Tibial artery (tissue), 4 donors: ENCODE data around the gene ARHGEF37.

Source experiments
- DNase-seq, 2 donors: peaks; one replicate each; pipeline ENCODE4 v3.0.0-alpha.2; 2019
- H3K27ac ChIP-seq, 2 donors: fragments of 200-600 bp; sonication (generic) in 1 of 2; 1 replicate in 1 of 2; 2 replicates in 1 of 2; pipeline ENCODE4 v1.5.1; 2018 to 2019; ENCODE audit warnings: mild to moderate bottlenecking in 1 of 2
- H3K27me3 ChIP-seq, 2 donors: fragments of 200-600 bp; sonication (generic) in 1 of 2; one replicate each; pipeline versions ENCODE4 v1.5.1 to v1.6.0; 2016 to 2019
- H3K36me3 ChIP-seq, 3 donors: fragments of 200-600 bp; sonication (generic) in 2 of 3; one replicate each; pipeline ENCODE4 v1.5.1; 2016 to 2019; ENCODE audit warnings: mild to moderate bottlenecking in 2 of 3
- H3K4me1 ChIP-seq, 4 donors: fragments of 200-600 bp; sonication (generic) in 2 of 4; 1 replicate in 3 of 4; 2 replicates in 1 of 4; pipeline ENCODE4 v1.5.1; 2016 to 2019
- H3K4me3 ChIP-seq, 2 donors: fragments of 200-600 bp; sonication (generic) in 1 of 2; 1 replicate in 1 of 2; 2 replicates in 1 of 2; pipeline ENCODE4 v1.5.1; 2018 to 2019; ENCODE audit warnings: mild to moderate bottlenecking in 2 of 2
- H3K9me3 ChIP-seq, 3 donors: fragments of 200-600 bp; sonication (generic) in 1 of 3; one replicate each; pipeline ENCODE4 v1.5.1; 2016 to 2019
- intact Hi-C: fragments of 100-400 bp; cut with DNase I; formaldehyde crosslinking; loops from one replicate; pipeline ENCODE4 v1.15.0; 2023; ENCODE audit warnings: low total_unique reads
- TF ChIP-seq, protein P1 (sequence below), 2 experiments: fragments of 200-600 bp in 1 of 2; fragments of 450-650 bp in 1 of 2; IDR thresholded peaks; one replicate each; pipeline ENCODE4 v1.5.1; 2017 to 2019; ENCODE audit warnings: antibody characterized with exemption in 2 of 2, mild to moderate bottlenecking in 1 of 2, moderate library complexity in 1 of 2

ARHGEF37 gene

DNA sequence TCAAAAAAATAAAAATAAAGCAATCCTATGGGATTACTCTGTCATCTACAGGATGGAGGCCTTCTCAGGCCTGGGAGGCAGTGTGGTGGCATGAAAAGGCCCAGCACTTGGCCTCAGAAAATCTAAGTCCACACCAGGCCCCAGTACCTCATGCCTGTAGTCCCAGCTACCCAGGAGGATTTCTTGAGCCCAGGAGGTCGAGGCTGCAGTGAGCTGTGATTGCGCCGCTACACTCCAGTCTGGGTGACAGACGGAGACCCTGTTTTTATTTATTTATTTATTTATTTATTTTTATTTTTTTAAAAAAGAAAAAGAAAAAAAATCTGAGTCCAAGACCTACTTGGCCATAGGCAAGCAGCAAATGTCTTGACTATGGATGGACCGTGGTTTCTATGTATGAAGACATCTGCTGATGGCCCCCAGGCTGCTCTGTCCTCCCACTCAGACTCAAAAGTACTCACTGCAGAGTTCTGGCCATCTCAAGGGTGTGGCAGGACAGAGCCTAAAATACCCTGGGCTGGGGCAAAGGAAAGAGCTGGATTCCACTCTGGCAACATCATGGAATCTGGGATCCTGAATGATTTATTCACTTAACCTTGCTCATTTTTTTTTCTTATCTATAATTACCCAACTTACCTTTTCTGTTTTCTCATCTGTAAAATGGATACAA, 55.0 kb downstream of the ARHGEF37 start:
- Histone ChIP-seq H3K9me3 (no peaks in the 10 kb centered on the region), H3K4me3 (no peak overlapping the region), H3K27me3 (no peaks in the 10 kb centered on the region), H3K27ac (no peak overlapping the region), H3K4me1 (peaks cover 0 to 7% (median 3%) of the 10 kb centered on the region in 4 donors), H3K36me3 (peaks cover 3 to 10% (median 9%) of the 10 kb centered on the region in 3 donors)
- intact Hi-C loops, result loop anchor here (1.0 kb wide), 1 partner anchor 192 kb away; no protein-coding TSS in a partner anchor
- TF ChIP-seq, protein P1, sequence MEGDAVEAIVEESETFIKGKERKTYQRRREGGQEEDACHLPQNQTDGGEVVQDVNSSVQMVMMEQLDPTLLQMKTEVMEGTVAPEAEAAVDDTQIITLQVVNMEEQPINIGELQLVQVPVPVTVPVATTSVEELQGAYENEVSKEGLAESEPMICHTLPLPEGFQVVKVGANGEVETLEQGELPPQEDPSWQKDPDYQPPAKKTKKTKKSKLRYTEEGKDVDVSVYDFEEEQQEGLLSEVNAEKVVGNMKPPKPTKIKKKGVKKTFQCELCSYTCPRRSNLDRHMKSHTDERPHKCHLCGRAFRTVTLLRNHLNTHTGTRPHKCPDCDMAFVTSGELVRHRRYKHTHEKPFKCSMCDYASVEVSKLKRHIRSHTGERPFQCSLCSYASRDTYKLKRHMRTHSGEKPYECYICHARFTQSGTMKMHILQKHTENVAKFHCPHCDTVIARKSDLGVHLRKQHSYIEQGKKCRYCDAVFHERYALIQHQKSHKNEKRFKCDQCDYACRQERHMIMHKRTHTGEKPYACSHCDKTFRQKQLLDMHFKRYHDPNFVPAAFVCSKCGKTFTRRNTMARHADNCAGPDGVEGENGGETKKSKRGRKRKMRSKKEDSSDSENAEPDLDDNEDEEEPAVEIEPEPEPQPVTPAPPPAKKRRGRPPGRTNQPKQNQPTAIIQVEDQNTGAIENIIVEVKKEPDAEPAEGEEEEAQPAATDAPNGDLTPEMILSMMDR (IDR thresholded peaks at IDR 0.05), result no peak
- DNase-seq, result peak in 1 of 2 donors; percentile 46

DNA sequence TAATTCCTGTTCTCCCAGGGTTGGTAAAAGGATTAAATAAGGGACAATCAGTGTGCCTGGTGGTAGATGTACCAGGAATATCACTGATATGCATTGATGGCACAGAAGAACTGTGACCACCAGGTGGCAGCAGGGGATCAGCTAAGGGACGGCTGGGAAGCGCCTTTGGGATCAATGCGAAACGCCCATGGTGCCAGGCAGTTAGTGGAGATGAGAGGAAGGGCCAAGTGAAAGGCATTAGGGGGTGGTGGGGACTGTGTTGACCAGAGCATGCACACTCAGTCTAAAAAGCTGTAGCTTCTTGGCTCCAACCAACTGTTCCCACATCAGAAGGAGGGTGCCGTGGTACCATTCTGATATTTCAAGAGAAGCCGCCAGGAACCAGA, 55.6 kb downstream of the ARHGEF37 start:
- peak; percentile 58 to 84 for DNase-seq
- H3K4me3 ChIP-seq, result no peak overlapping the region
- H3K4me1 ChIP-seq, result peaks cover 0 to 8% (median 3%) of the 10 kb centered on the region in 4 donors
- no peak overlapping the region for H3K27ac ChIP-seq
- H3K27me3 ChIP-seq, result no peaks in the 10 kb centered on the region
- no peaks in the 10 kb centered on the region for H3K9me3 ChIP-seq
- peaks cover 3 to 8% (median 5%) of the 10 kb centered on the region in 3 donors for H3K36me3 ChIP-seq
- intact Hi-C loops, result loop anchor here (1.0 kb wide), 1 partner anchor 191 kb away; no protein-coding TSS in a partner anchor
- TF ChIP-seq, protein P1 (IDR thresholded peaks at IDR 0.05), result peak; percentile 83 to 90

- Histone ChIP-seq H3K27me3 (no peaks in the 10 kb centered on the region), H3K4me1 (peaks cover 0 to 8% (median 3%) of the 10 kb centered on the region in 4 donors), H3K4me3 (no peak overlapping the region), H3K27ac (no peak overlapping the region), H3K9me3 (no peaks in the 10 kb centered on the region), H3K36me3 (no peaks in the 10 kb centered on the region)
- TF ChIP-seq, protein P1 (IDR thresholded peaks at IDR 0.05), result no peak
- DNase-seq, result peak in 1 of 2 donors; percentile 37
- intact Hi-C loops, result no loop called here
These were observed 56.8 kb downstream of the ARHGEF37 start for GRCh38 chr5:149638136-149638535.

- Histone ChIP-seq H3K4me1 (peaks cover 0 to 8% (median 3%) of the 10 kb centered on the region in 4 donors), H3K4me3 (no peak overlapping the region), H3K36me3 (no peaks in the 10 kb centered on the region), H3K27ac (no peak overlapping the region), H3K27me3 (no peaks in the 10 kb centered on the region), H3K9me3 (no peaks in the 10 kb centered on the region)
- DNase-seq, result peak in 1 of 2 donors; percentile 53
- TF ChIP-seq, protein P1 (IDR thresholded peaks at IDR 0.05), result no peak
- intact Hi-C loops, result no loop called here
These were observed 57.4 kb downstream of the ARHGEF37 start for GRCh38 chr5:149638546-149639241.

DNA sequence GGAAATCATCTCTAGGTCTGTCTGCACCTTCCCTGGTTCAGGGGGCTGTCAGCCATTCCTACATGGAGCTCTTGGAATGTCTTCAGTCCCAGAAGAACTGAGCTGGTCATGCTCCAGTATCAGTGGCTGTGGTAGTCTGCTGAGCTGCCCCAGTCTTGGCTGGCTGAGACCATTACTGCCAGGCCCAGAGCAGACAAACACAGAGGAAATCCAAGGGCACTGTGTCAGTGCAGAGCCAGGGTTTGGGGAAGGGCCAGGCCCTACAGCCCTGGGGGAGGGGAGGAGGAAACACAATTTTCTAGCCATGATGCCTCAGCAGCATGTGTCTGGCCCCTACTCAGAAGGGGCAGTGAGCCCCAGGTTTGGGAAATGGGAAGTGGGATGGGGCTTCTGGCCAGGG, 58.4 kb downstream of the ARHGEF37 start:
- Histone ChIP-seq H3K4me1 (peaks cover 0 to 8% (median 3%) of the 10 kb centered on the region in 4 donors), H3K9me3 (no peaks in the 10 kb centered on the region), H3K4me3 (no peak overlapping the region), H3K27me3 (no peaks in the 10 kb centered on the region), H3K27ac (no peak overlapping the region), H3K36me3 (no peaks in the 10 kb centered on the region)
- intact Hi-C loops, result loop anchor here (10.0 kb wide), 1 partner anchor 355 kb away; no protein-coding TSS in a partner anchor
- TF ChIP-seq, protein P1 (IDR thresholded peaks at IDR 0.05), result no peak
- peak in 1 of 2 donors; percentile 60 for DNase-seq
